Measurements from ENCODE around the gene DHRS7B. TPM values are rescaled to one million over a fixed set of nuclear protein-coding genes. Genes with fewer than 3 reads are reported as not detected.

DHRS7B gene
- total and polyA plus RNA-seq, 2 of the 13 experiments (the other 11 are each of a cell fraction or from before 2014, with no cell fraction given): 20.0 to 35.8 TPM

- TF ChIP-seq ZNF609 (CRISPR knock-in tag; IDR thresholded peaks at IDR 0.05; ENCODE audit: borderline replicate concordance): peak; percentile 28; the same call in 1 of the 2 replicates
- no peak for TF ChIP-seq MAFK (conservative IDR thresholded peaks at IDR 0.05 in 1 of 2, IDR thresholded peaks at IDR 0.05 in 1 of 2; ENCODE audit: low read length in 2 of 2)
- TF ChIP-seq ZNF577 (CRISPR knock-in tag; IDR thresholded peaks at IDR 0.05; ENCODE audit: borderline replicate concordance, low read depth): no peak
- 0 out of 2 replicates have a peak, but pooled peaks have one; percentile 67 for TF ChIP-seq ZNF432 (CRISPR knock-in tag; IDR thresholded peaks at IDR 0.05; ENCODE audit: borderline replicate concordance)
- TF ChIP-seq ZBTB7B (CRISPR knock-in tag; IDR thresholded peaks at IDR 0.05): 0 out of 2 replicates have a peak, but pooled peaks have one; percentile 10
- TF ChIP-seq ZNF816 (CRISPR knock-in tag; IDR thresholded peaks at IDR 0.05; ENCODE audit: borderline replicate concordance): peak; percentile 55; the same call in 1 of the 2 replicates
- TF ChIP-seq ZNF770 (CRISPR knock-in tag; IDR thresholded peaks at IDR 0.05): no peak; the same call in 1 of the 2 replicates
- TF ChIP-seq ZBTB21 (CRISPR knock-in tag; IDR thresholded peaks at IDR 0.05): no peak
- TF ChIP-seq UBTF (CRISPR knock-in tag; IDR thresholded peaks at IDR 0.05): peak; percentile 91; the same call in 1 of the 2 replicates
- TF ChIP-seq PRDM15 (CRISPR knock-in tag; IDR thresholded peaks at IDR 0.05): peak; percentile 84
- TF ChIP-seq U2AF1 (optimal IDR thresholded peaks at IDR 0.05; ENCODE audit: low read depth, low read length): peak; percentile 79
- peak; percentile 83; the same call in 1 of the 2 replicates for TF ChIP-seq ELF4 (CRISPR knock-in tag; IDR thresholded peaks at IDR 0.05; ENCODE audit: borderline replicate concordance)
- TF ChIP-seq ZNF121 (CRISPR knock-in tag; IDR thresholded peaks at IDR 0.05): peak; percentile 35; the same call in 1 of the 2 replicates
- no peak; the same call in 1 of the 2 replicates for TF ChIP-seq CENPT (CRISPR knock-in tag; IDR thresholded peaks at IDR 0.05; ENCODE audit: low read depth)
- peak; percentile 26 for TF ChIP-seq XRCC5 (optimal IDR thresholded peaks at IDR 0.05; ENCODE audit: low read length)
- TF ChIP-seq ZBTB20 (CRISPR knock-in tag; IDR thresholded peaks at IDR 0.05; ENCODE audit: borderline replicate concordance, low read depth): 0 out of 2 replicates have a peak, but pooled peaks have one; percentile 6
Observed at GRCh38 chr17:21213638-21214014, 86.9 kb downstream of the DHRS7B start (continued).
